ENCODE results near the gene DISP3.

GRCh38 chr1:11485191-11485590 is 6.2 kb downstream of the DISP3 start:
- TF ChIP-seq EP300 (IDR thresholded peaks at IDR 0.05) (no peak), CTCF (IDR thresholded peaks at IDR 0.05) (no peak)
